ENCODE measurements around the gene ACTMAP.

DNA sequence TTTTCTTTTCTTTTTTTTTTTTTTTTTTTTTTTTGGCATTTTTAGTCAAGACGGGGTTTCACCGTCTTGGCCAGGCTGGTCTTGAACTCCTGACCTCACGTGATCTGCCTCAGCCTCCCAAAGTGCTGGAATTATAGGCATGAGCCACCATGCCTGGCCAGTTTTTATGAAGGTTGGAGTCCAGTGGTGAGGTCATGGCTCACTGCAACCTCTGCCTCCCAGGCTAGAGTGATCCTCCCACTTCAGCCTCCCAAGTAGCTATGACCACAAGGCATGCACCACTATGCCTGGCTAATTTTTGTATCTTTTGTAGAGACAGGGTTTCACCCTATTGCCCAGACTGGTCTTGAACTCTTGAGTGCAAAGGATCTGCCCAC, 5.0 kb upstream of the ACTMAP start:
- no peak for TF ChIP-seq POLR2A (IDR thresholded peaks at IDR 0.05)
- TF ChIP-seq, protein P1, sequence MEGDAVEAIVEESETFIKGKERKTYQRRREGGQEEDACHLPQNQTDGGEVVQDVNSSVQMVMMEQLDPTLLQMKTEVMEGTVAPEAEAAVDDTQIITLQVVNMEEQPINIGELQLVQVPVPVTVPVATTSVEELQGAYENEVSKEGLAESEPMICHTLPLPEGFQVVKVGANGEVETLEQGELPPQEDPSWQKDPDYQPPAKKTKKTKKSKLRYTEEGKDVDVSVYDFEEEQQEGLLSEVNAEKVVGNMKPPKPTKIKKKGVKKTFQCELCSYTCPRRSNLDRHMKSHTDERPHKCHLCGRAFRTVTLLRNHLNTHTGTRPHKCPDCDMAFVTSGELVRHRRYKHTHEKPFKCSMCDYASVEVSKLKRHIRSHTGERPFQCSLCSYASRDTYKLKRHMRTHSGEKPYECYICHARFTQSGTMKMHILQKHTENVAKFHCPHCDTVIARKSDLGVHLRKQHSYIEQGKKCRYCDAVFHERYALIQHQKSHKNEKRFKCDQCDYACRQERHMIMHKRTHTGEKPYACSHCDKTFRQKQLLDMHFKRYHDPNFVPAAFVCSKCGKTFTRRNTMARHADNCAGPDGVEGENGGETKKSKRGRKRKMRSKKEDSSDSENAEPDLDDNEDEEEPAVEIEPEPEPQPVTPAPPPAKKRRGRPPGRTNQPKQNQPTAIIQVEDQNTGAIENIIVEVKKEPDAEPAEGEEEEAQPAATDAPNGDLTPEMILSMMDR (IDR thresholded peaks at IDR 0.05): no peak

Data from ovary (tissue), 3 donors.